HEK293 (cell line): ENCODE results near the gene SLC6A1.

ENCODE experiments used
- BCL11B ChIP-seq: fragments of 450-650 bp; formaldehyde crosslinking; IDR thresholded peaks from 2 replicates; pipeline ENCODE4 v1.5.1; 2016; ENCODE audit warnings: low read depth, missing biosample characterization, missing genetic modification characterization
- CTCF ChIP-seq: fragments of 450-650 bp; formaldehyde crosslinking; IDR thresholded peaks from 2 replicates; pipeline ENCODE4 v1.5.1; 2016; ENCODE audit warnings: missing biosample characterization, missing genetic modification characterization
- KLF16 ChIP-seq: fragments of 450-650 bp; formaldehyde crosslinking; IDR thresholded peaks from 2 replicates; pipeline ENCODE4 v1.5.1; 2017; ENCODE audit warnings: missing biosample characterization, missing genetic modification characterization
- ZBTB26 ChIP-seq: fragments of 450-650 bp; formaldehyde crosslinking; optimal IDR thresholded peaks from 2 replicates; pipeline ENCODE3; 2016; ENCODE audit warnings: missing biosample characterization, mild to moderate bottlenecking, missing genetic modification characterization
- ZBTB7A ChIP-seq: fragments of 450-650 bp; formaldehyde crosslinking; IDR thresholded peaks from 2 replicates; pipeline ENCODE4 v1.5.1; 2016; ENCODE audit warnings: low read depth, missing biosample characterization, missing genetic modification characterization
- ZEB2 ChIP-seq: fragments of 450-650 bp; formaldehyde crosslinking; IDR thresholded peaks from 2 replicates; pipeline ENCODE4 v1.5.1; 2016; ENCODE audit warnings: missing biosample characterization, missing genetic modification characterization
- ZFP3 ChIP-seq: fragments of 450-650 bp; formaldehyde crosslinking; IDR thresholded peaks from 2 replicates; pipeline ENCODE4 v1.5.1; 2016; ENCODE audit warnings: low read depth, missing biosample characterization, missing genetic modification characterization
- ZNF184 ChIP-seq: fragments of 450-650 bp; IDR thresholded peaks from 2 replicates; pipeline ENCODE4 v1.5.1; 2018; ENCODE audit warnings: missing biosample characterization, mild to moderate bottlenecking, missing genetic modification characterization
- ZNF274 ChIP-seq, 2 experiments: fragments of 200-500 bp in 1 of 2; fragments of 450-650 bp in 1 of 2; sonication (Bioruptor generic) in 1 of 2; formaldehyde crosslinking in 1 of 2; IDR thresholded peaks; 2 replicates each; pipeline versions ENCODE4 v1.5.1 to v1.6.1; 2014 to 2016; ENCODE audit warnings: borderline replicate concordance in 1 of 2, inconsistent platforms in 1 of 2, low read length in 1 of 2, missing biosample characterization in 1 of 2, missing genetic modification characterization in 1 of 2
- TF ChIP-seq, protein P1 (sequence below): fragments of 450-650 bp; formaldehyde crosslinking; IDR thresholded peaks from 2 replicates; pipeline ENCODE4 v1.5.1; 2016; ENCODE audit warnings: missing biosample characterization, missing genetic modification characterization
- TF ChIP-seq, protein P2 (sequence below): fragments of 450-650 bp; formaldehyde crosslinking; IDR thresholded peaks from 2 replicates; pipeline ENCODE4 v1.5.1; 2017; ENCODE audit warnings: missing biosample characterization, missing genetic modification characterization

DNA sequence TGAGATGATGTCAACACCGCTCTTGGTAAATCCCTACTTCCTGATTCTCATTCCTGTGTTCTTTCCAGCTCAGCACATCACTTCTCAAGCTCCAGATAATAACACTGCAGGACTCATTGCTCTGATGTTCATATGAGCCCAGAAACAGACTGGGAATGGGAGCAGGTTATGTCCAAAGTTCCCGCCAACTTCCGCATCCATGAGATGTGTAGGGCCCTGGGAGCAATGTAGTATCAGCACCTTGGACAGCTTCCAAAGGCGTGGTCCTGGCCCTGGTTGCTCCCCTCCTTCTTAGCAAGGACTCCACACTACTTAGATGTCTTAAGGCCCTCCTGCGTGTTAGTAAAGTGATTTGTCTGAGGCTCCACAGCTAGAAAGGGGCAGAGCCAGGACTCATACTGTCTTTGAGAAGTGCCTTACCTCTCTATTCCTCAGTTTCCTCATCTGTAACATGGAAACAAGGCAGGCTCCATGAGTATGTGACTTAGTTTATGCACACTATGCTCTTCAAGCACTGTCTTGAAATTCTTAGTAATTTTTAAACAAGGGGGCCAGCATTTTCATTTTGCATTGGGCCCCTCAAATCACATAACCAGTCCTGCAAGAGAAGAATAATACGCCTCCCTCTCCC lies 27.9 kb upstream of the SLC6A1 start:
- TF ChIP-seq ZFP3 (tag by site-specific recombination) (no peak), ZEB2 (tag by site-specific recombination) (no peak), ZNF184 (tag by site-specific recombination) (no peak), BCL11B (tag by site-specific recombination) (no peak), ZNF274 (IDR thresholded peaks at IDR 0.05; ENCODE audit: low read length) (no peak), ZNF274 (tag by site-specific recombination; IDR thresholded peaks at IDR 0.05; ENCODE audit: borderline replicate concordance) (no peak), CTCF (tag by site-specific recombination) (no peak), KLF16 (tag by site-specific recombination) (no peak), ZBTB26 (tag by site-specific recombination) (no peak), ZBTB7A (no peak)
- TF ChIP-seq, protein P1, sequence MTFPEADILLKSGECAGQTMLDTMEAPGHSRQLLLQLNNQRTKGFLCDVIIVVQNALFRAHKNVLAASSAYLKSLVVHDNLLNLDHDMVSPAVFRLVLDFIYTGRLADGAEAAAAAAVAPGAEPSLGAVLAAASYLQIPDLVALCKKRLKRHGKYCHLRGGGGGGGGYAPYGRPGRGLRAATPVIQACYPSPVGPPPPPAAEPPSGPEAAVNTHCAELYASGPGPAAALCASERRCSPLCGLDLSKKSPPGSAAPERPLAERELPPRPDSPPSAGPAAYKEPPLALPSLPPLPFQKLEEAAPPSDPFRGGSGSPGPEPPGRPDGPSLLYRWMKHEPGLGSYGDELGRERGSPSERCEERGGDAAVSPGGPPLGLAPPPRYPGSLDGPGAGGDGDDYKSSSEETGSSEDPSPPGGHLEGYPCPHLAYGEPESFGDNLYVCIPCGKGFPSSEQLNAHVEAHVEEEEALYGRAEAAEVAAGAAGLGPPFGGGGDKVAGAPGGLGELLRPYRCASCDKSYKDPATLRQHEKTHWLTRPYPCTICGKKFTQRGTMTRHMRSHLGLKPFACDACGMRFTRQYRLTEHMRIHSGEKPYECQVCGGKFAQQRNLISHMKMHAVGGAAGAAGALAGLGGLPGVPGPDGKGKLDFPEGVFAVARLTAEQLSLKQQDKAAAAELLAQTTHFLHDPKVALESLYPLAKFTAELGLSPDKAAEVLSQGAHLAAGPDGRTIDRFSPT (tag by site-specific recombination), result no peak
- TF ChIP-seq, protein P2, sequence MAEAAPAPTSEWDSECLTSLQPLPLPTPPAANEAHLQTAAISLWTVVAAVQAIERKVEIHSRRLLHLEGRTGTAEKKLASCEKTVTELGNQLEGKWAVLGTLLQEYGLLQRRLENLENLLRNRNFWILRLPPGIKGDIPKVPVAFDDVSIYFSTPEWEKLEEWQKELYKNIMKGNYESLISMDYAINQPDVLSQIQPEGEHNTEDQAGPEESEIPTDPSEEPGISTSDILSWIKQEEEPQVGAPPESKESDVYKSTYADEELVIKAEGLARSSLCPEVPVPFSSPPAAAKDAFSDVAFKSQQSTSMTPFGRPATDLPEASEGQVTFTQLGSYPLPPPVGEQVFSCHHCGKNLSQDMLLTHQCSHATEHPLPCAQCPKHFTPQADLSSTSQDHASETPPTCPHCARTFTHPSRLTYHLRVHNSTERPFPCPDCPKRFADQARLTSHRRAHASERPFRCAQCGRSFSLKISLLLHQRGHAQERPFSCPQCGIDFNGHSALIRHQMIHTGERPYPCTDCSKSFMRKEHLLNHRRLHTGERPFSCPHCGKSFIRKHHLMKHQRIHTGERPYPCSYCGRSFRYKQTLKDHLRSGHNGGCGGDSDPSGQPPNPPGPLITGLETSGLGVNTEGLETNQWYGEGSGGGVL (tag by site-specific recombination), result no peak
